Adrenal gland (tissue), 12 donors: Measurements from ENCODE around the gene ARID3C. TPM values are rescaled to one million over a fixed set of nuclear protein-coding genes. Genes with fewer than 3 reads are reported as not detected.

Experiments used
- DNase-seq, 7 donors: peaks; one replicate each; pipeline ENCODE4 v3.0.0-alpha.2; 2019 to 2020
- H3K27ac ChIP-seq, 5 donors: fragments of 200-600 bp; sonication (generic) in 4 of 5; 1 replicate in 3 of 5; 2 replicates in 2 of 5; pipeline versions ENCODE4 v1.5.1 to v1.8.0; 2016 to 2020; ENCODE audit warnings: mild to moderate bottlenecking in 1 of 5
- H3K27me3 ChIP-seq: fragments of 200-600 bp; 2 replicates; pipeline ENCODE4 v1.8.0; 2021
- H3K36me3 ChIP-seq, 2 donors: fragments of 200-600 bp; replicated peaks in 1 of 2; 1 replicate in 1 of 2; 2 replicates in 1 of 2; pipeline versions ENCODE4 v1.5.1 to v1.8.0; 2018 to 2022
- H3K4me1 ChIP-seq, 2 donors: fragments of 200-600 bp; replicated peaks in 1 of 2; 1 replicate in 1 of 2; 2 replicates in 1 of 2; pipeline versions ENCODE4 v1.5.1 to v1.8.0; 2018 to 2021
- H3K4me3 ChIP-seq, 4 donors: fragments of 200-600 bp; sonication (generic) in 3 of 4; one replicate each; pipeline ENCODE4 v1.5.1; 2016 to 2018
- H3K9me3 ChIP-seq, 3 donors: fragments of 200-600 bp; sonication (generic) in 1 of 3; replicated peaks in 1 of 3; 1 replicate in 2 of 3; 2 replicates in 1 of 3; pipeline versions ENCODE4 v1.5.1 to v1.8.0; 2016 to 2021
- CTCF ChIP-seq, 6 experiments: fragments of 450-650 bp in 4 of 6; fragments of 200-600 bp in 2 of 6; sonication (generic) in 1 of 6; IDR thresholded peaks; 1 replicate in 5 of 6; 2 replicates in 1 of 6; pipeline versions ENCODE4 v1.5.1 to v1.8.0; 2016 to 2021; ENCODE audit warnings: antibody characterized with exemption in 6 of 6, mild to moderate bottlenecking in 2 of 6, moderate library complexity in 1 of 6
- POLR2A ChIP-seq, 2 donors: fragments of 450-650 bp; IDR thresholded peaks; one replicate each; pipeline ENCODE4 v1.6.1; 2017; ENCODE audit warnings: antibody characterized with exemption in 2 of 2, mild to moderate bottlenecking in 2 of 2, moderate library complexity in 1 of 2
- WGBS, 4 donors: extraction: QIAGEN DNeasy Blood & Tissue Kit in 2 of 4; methylation state at CpG; one replicate each; pipeline versions ENCODE4 v1.1.5 to v1.1.7; 2013 to 2017; 5-methylcytosine and 5-hydroxymethylcytosine counted together
- intact Hi-C, 2 donors: fragments of 100-400 bp; cut with DNase I; formaldehyde crosslinking; loops; one replicate each; pipeline versions ENCODE4 v1.14.1 to v1.15.0; 2022 to 2023
- polyA plus RNA-seq, 3 donors: library from polyadenylated mRNA; stranded (reverse); fragments of 200-250 nt in 2 of 3; fragments of 350-450 nt in 1 of 3; fragmentation: Illumina TruSeq in 1 of 3; extraction: RNeasy Lipid Tissue Mini Kit (QIAGEN cat#74804) in 1 of 3; gene quantifications; one replicate each; pipeline ENCODE4 v1.2.3, GENCODE V29; 2013 to 2014
- total RNA-seq, 9 donors: library from RNA; depleted of rRNA in 4 of 9; stranded (reverse); fragments of >200 nt in 4 of 9; fragments of 120-200 nt in 1 of 9; fragmentation: NEBNext Ultra II Directional in 1 of 9; extraction: Animal tissue kit (Norgen Biotek cat#: 25700) in 1 of 9; gene quantifications; one replicate each; pipeline versions ENCODE4 v1.1.0 to v1.2.4, GENCODE V29; 2013 to 2023
- donor health status: healthy with polysubstance abuse.
- donor health status: Bipolar disorder and iron deficiency.
- donor health status: DM: yes; HTN: yes; CAD: no.
- donor health status: DM: no; HTN: no; CAD: no.
- donor health status: DM: no; HTN: no; CAD: no.
- donor health status: DM: yes; HTN: yes; CAD: no.

Gene ARID3C
- total and polyA plus RNA-seq, 12 donors, result not detected

DNA sequence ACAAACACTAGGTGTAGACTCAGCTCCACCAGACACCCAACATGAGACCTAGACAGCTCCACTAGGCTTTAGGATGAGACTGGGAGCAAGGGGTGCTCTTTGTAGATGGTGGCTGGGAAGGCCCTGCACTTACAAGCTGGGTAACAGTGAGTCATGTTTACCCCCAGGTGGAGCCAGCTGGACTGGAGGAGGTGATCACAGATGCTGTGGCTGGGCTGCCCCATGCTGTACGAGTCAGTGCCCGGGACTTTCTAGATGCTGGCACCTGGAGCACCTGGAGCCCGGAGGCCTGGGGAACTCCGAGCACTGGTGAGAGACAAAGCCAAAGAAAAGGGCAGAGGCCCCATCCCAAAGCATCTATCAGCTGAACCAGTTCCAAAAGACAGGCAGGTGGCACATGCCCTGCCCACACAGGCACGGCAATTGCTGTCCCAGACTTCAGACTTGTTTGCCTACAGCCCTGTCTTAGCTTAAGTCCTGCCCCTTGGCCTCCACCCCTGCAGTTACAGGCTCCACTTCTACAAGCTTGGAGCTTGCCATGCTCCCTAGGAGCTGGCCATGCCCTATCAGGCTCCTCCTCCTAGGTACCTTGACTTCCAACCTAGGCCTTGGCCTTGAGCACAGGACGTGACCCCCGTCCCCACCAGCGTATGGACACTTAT, 30.9 kb upstream of the ARID3C start:
- 87 to 95% (median 94%) methylated on average over 4 to 8 of the region's 8 CpGs for WGBS, 4 donors
- TF ChIP-seq POLR2A (IDR thresholded peaks at IDR 0.05) (no peak), CTCF (IDR thresholded peaks at IDR 0.05) (no peak)
- Histone ChIP-seq H3K27ac (no peak overlapping the region), H3K9me3 (no peaks in the 10 kb centered on the region), H3K4me3 (no peak overlapping the region), H3K27me3 (no peaks in the 10 kb centered on the region), H3K4me1 (peaks cover 4 to 5% of the 10 kb centered on the region in 2 donors), H3K36me3 (no peaks in the 10 kb centered on the region)
- intact Hi-C loops, result loop anchor here in 1 of 2 donors (10.0 kb wide), 1 partner anchor 45 kb away; no protein-coding TSS in a partner anchor
- DNase-seq, result no peak

- H3K9me3 ChIP-seq, result no peaks in the 10 kb centered on the region
- TF ChIP-seq POLR2A (IDR thresholded peaks at IDR 0.05), result no peak
- intact Hi-C loops, result loop anchor here in 1 of 2 donors (10.0 kb wide), 1 partner anchor 46 kb away; no protein-coding TSS in a partner anchor
- no peak for DNase-seq
- no peaks in the 10 kb centered on the region for H3K36me3 ChIP-seq
- no peaks in the 10 kb centered on the region for H3K27me3 ChIP-seq
- H3K4me3 ChIP-seq, result no peak overlapping the region
- peaks cover 2 to 10% of the 10 kb centered on the region in 2 donors for H3K4me1 ChIP-seq
- no peak overlapping the region for H3K27ac ChIP-seq
- 88 to 94% (median 91%) methylated on average over 14 of the region's 14 CpGs; no CpG with 5 or more reads in 1 of the 4 donors for WGBS, 4 donors
These were observed 29.6 kb upstream of the ARID3C start for GRCh38 chr9:34658461-34658860.

DNA sequence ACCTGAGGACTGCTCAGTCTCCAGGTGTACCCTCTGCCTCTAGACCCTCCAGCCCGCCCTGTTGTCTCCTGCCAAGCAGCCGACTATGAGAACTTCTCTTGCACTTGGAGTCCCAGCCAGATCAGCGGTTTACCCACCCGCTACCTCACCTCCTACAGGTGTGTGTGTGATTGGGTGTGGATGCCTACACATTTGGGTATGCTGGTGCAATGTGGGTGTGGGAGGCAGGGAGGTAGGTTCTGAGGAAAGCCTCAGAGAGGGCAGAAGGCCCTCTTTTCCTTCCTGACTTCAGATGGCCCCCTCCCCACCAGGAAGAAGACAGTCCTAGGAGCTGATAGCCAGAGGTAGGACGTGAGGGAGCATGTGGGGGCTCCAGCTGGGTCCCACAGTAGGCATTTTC, 28.1 kb upstream of the ARID3C start:
- 92 to 100% (median 94%) methylated on average over 3 to 5 of the region's 5 CpGs for WGBS, 4 donors
- Histone ChIP-seq H3K9me3 (no peaks in the 10 kb centered on the region), H3K4me3 (no peak overlapping the region), H3K4me1 (peaks cover 15 to 23% of the 10 kb centered on the region in 2 donors), H3K27ac (no peak overlapping the region), H3K27me3 (no peaks in the 10 kb centered on the region), H3K36me3 (no peaks in the 10 kb centered on the region)
- TF ChIP-seq POLR2A (IDR thresholded peaks at IDR 0.05) (no peak), CTCF (IDR thresholded peaks at IDR 0.05) (no peak)
- DNase-seq, result no peak
- intact Hi-C loops, result loop anchor here in 1 of 2 donors (10.0 kb wide), 1 partner anchor 48 kb away; no protein-coding TSS in a partner anchor

DNA sequence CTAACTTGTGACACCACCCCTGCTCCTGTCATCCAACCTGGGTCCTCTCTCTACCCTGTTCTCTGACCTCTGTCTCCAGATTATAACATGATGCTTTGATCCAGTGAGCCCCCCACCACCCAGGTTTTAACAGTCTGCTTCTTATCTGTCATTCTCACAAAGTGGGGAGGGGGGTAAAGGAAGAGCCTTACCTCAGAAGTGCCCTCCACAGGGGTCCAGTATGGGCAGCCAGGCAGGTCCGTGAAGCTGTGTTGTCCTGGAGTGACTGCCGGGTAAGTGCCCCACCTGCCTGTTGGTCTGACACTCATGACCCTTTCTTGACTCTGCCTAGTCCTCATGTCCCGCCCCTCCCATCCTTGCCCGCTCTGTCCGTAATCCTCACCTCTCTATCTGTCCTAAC, 26.5 kb upstream of the ARID3C start:
- Histone ChIP-seq H3K4me3 (no peak overlapping the region), H3K9me3 (no peaks in the 10 kb centered on the region), H3K27me3 (no peaks in the 10 kb centered on the region), H3K27ac (no peak overlapping the region), H3K36me3 (peaks cover 0 to 4% of the 10 kb centered on the region in 2 donors), H3K4me1 (peaks cover 27 to 39% of the 10 kb centered on the region in 2 donors)
- 74 to 84% (median 81%) methylated on average over 5 of the region's 5 CpGs for WGBS, 4 donors
- TF ChIP-seq POLR2A (IDR thresholded peaks at IDR 0.05), result no peak
- no peak for TF ChIP-seq CTCF (IDR thresholded peaks at IDR 0.05)
- DNase-seq, result no peak
- intact Hi-C loops, result loop anchor here in 1 of 2 donors (10.0 kb wide), 1 partner anchor 49 kb away; no protein-coding TSS in a partner anchor
